HepG2 (cell line): ENCODE measurements around the gene ZC3H12A. TPM values are rescaled to one million over a fixed set of nuclear protein-coding genes. Genes with fewer than 3 reads are reported as not detected.

Source experiments
- ATAC-seq: fragments of 200-7000 bp; cut with Tn5 transposase; 3 replicates; pipeline ENCODE4 v1.9.1; 2020; ENCODE audit warnings: mild to moderate bottlenecking, moderate library complexity
- BruUV-seq: library from RNA; stranded (reverse); fragments of 400-500 nt; replicated peaks from 2 replicates; lab custom pipeline; 2021; lab: Mats Ljungman, UMichigan
- CTCF ChIA-PET: fragments of 300-600 bp; formaldehyde crosslinking; extraction: SDS; loops from one replicate; lab custom pipeline; 2021; ENCODE audit warnings: low total read pairs, inconsistent platforms, low intra/inter-chr PET ratio; lab: Yijun Ruan, JAX
- POLR2A ChIA-PET: fragments of 350-600 bp; sonication (Branson Sonifier 250); formaldehyde crosslinking; loops from one replicate; lab custom pipeline; 2020; ENCODE audit warnings: antibody characterized with exemption, inconsistent platforms; lab: Yijun Ruan, JAX
- DNase-seq: peaks from one replicate; pipeline ENCODE4 v3.0.0-alpha.2; 2015; ENCODE audit warnings: low spot score
- FAIRE-seq: peaks from 3 replicates; lab custom pipeline; 2011; peaks lifted over from hg19 to GRCh38; lab: Jason Lieb, UNC
- H2AFZ ChIP-seq: one replicate; pipeline ENCODE4 v1.6.1; 2011; ENCODE audit warnings: low read length, inconsistent platforms
- H3K27ac ChIP-seq: fragments of 300-600 bp; 3 replicates; pipeline ENCODE4 v1.8.0; 2011; ENCODE audit warnings: mixed run types, mild to moderate bottlenecking, mixed read lengths, low read length, inconsistent platforms; ENCODE audit not compliant: insufficient read depth; ENCODE audit errors: extremely low read length
- H3K27me3 ChIP-seq, 2 experiments: fragments of 200-600 bp in 1 of 2; 2 replicates in 1 of 2; 3 replicates in 1 of 2; pipeline versions ENCODE4 v1.6.0 to v1.8.0; 2011; ENCODE audit warnings: low read length in 2 of 2, mild to moderate bottlenecking in 2 of 2, moderate library complexity in 2 of 2, inconsistent platforms in 1 of 2; ENCODE audit not compliant: insufficient read depth in 2 of 2, control insufficient read depth in 1 of 2
- H3K36me3 ChIP-seq, 2 experiments: fragments of 200-600 bp in 1 of 2; replicated peaks in 1 of 2; 2 replicates in 1 of 2; 3 replicates in 1 of 2; pipeline versions ENCODE4 v1.5.1 to v1.8.0; 2011; ENCODE audit warnings: low read length in 2 of 2, inconsistent platforms in 1 of 2; ENCODE audit not compliant: insufficient read depth in 2 of 2, control insufficient read depth in 1 of 2
- H3K4me1 ChIP-seq: 2 replicates; pipeline ENCODE4 v1.5.1; 2012; ENCODE audit warnings: low read length, inconsistent platforms; ENCODE audit not compliant: insufficient read depth
- H3K4me2 ChIP-seq: 2 replicates; pipeline ENCODE4 v1.6.0; 2011; ENCODE audit warnings: low read depth, low read length, inconsistent platforms
- H3K4me3 ChIP-seq, 3 experiments: fragments of 200-600 bp in 1 of 3; sonication (generic), shearing (Covaris generic) in 1 of 3; replicated peaks in 1 of 3; 2 replicates each; pipeline ENCODE4 v1.5.1; 2011 to 2016; ENCODE audit warnings: low read length in 3 of 3, inconsistent platforms in 2 of 3, low read depth in 2 of 3, mild to moderate bottlenecking in 2 of 3, control low read depth in 1 of 3, mixed read lengths in 1 of 3; ENCODE audit not compliant: insufficient read depth in 1 of 3
- H3K79me2 ChIP-seq: one replicate; pipeline ENCODE4 v1.6.1; 2011; ENCODE audit warnings: low read length, inconsistent platforms; ENCODE audit not compliant: insufficient read depth
- H3K9ac ChIP-seq: 2 replicates; pipeline ENCODE4 v1.6.0; 2011; ENCODE audit warnings: mild to moderate bottlenecking, low read depth, low read length, inconsistent platforms; ENCODE audit not compliant: insufficient read depth
- H3K9me3 ChIP-seq: 2 replicates; pipeline ENCODE4 v1.5.1; 2012; ENCODE audit warnings: mild to moderate bottlenecking, low read length
- H4K20me1 ChIP-seq: 2 replicates; pipeline ENCODE4 v1.6.0; 2011; ENCODE audit warnings: inconsistent platforms, mild to moderate bottlenecking, low read length, moderate library complexity; ENCODE audit not compliant: insufficient read depth
- AGO1 ChIP-seq: fragments of 200-400 bp; formaldehyde crosslinking; IDR thresholded peaks from 2 replicates; pipeline ENCODE4 v1.6.1; 2017; ENCODE audit warnings: mild to moderate bottlenecking, low read depth, low read length, moderate library complexity; ENCODE audit not compliant: poor library complexity, severe bottlenecking
- CBFB ChIP-seq: sonication (generic); formaldehyde crosslinking; IDR thresholded peaks from 2 replicates; pipeline ENCODE4 v1.4.0; 2020; ENCODE audit warnings: missing genetic modification reagents
- DPF2 ChIP-seq: sonication (generic); formaldehyde crosslinking; IDR thresholded peaks from 2 replicates; pipeline ENCODE4 v1.4.0; 2020; ENCODE audit warnings: mild to moderate bottlenecking, low read depth, missing genetic modification reagents, borderline replicate concordance
- GTF3A ChIP-seq: sonication (generic); formaldehyde crosslinking; conservative IDR thresholded peaks from 2 replicates; pipeline ENCODE4 v1.4.0; 2020; ENCODE audit warnings: mild to moderate bottlenecking, missing genetic modification reagents
- MBNL3 ChIP-seq: fragments of 250-450 bp; sonication (Bioruptor Pico); conservative IDR thresholded peaks from 2 replicates; pipeline ENCODE4 v1.8.0; 2022; ENCODE audit warnings: mild to moderate bottlenecking, inconsistent platforms
- SP1 ChIP-seq, 2 experiments: fragments of 450-650 bp in 1 of 2; sonication (generic) in 1 of 2; formaldehyde crosslinking in 1 of 2; IDR thresholded peaks; 2 replicates each; pipeline versions ENCODE4 v1.4.0 to v1.6.1; 2016 to 2020; ENCODE audit warnings: missing genetic modification reagents in 1 of 2
- ZNF446 ChIP-seq: sonication (generic); formaldehyde crosslinking; IDR thresholded peaks from 2 replicates; pipeline ENCODE4 v1.5.0; 2020; ENCODE audit warnings: mild to moderate bottlenecking, missing genetic modification reagents
- ZNF468 ChIP-seq: sonication (generic); formaldehyde crosslinking; IDR thresholded peaks from 2 replicates; pipeline ENCODE4 v1.8.0; 2022; ENCODE audit warnings: mild to moderate bottlenecking, moderate library complexity, missing genetic modification reagents
- ZNF501 ChIP-seq: sonication (generic); formaldehyde crosslinking; IDR thresholded peaks from 2 replicates; pipeline ENCODE4 v1.5.1; 2020; ENCODE audit warnings: mild to moderate bottlenecking, moderate library complexity, missing genetic modification reagents
- ZNF766 ChIP-seq: sonication (generic); formaldehyde crosslinking; IDR thresholded peaks from 2 replicates; pipeline ENCODE4 v1.5.0; 2020; ENCODE audit warnings: missing genetic modification reagents, borderline replicate concordance
- ZNF891 ChIP-seq: sonication (generic); formaldehyde crosslinking; IDR thresholded peaks from 2 replicates; pipeline ENCODE4 v1.5.0; 2020; ENCODE audit warnings: mild to moderate bottlenecking, missing genetic modification reagents
- WGBS: methylation state at CpG from one replicate; pipeline ENCODE4 v1.1.6; 2017; ENCODE audit warnings: low lambda C conversion rate; 5-methylcytosine and 5-hydroxymethylcytosine counted together
- in situ Hi-C: cut with HindIII; loops from 2 replicates; pipeline ENCODE4 v1.10.0; 2017; ENCODE audit warnings: low pct_unique_long_range_greater_than_20kb; ENCODE audit not compliant: extremely low pct_ligation_motif_present
- intact Hi-C: fragments of 100-400 bp; cut with micrococcal nuclease; formaldehyde crosslinking; loops from one replicate; pipeline ENCODE4 v1.10.0; 2022; ENCODE audit not compliant: unreplicated experiment
- polyA plus RNA-seq, 8 experiments: library from polyadenylated mRNA; depleted of rRNA in 3 of 8; stranded (reverse) in 7 of 8; unstranded in 1 of 8; fragments of >200 nt; fragmentation: Illumina TruSeq in 4 of 8; extraction: Trizol in 4 of 8; gene quantifications; 2 replicates each; pipeline versions ENCODE4 v1.2.1 to v1.2.3, GENCODE V29; 2011 to 2016; ENCODE audit warnings: low read depth in 4 of 8, missing spikeins in 1 of 8, mixed read lengths in 1 of 8; ENCODE audit not compliant: insufficient read depth in 1 of 8
- total RNA-seq, 5 experiments: library from RNA; depleted of rRNA; stranded (reverse); fragments of >200 nt; fragmentation: Illumina TruSeq; extraction: Trizol; gene quantifications; 2 replicates each; pipeline ENCODE4 v1.2.3, GENCODE V29; 2016; ENCODE audit warnings: low read depth in 1 of 5
- TF ChIP-seq, protein P1 (sequence below): sonication (generic); formaldehyde crosslinking; IDR thresholded peaks from 2 replicates; pipeline ENCODE4 v1.8.1; 2022; ENCODE audit warnings: low read depth, mild to moderate bottlenecking, missing genetic modification reagents
- TF ChIP-seq, protein P2 (sequence below): sonication (generic); formaldehyde crosslinking; IDR thresholded peaks from 2 replicates; pipeline ENCODE4 v1.9.0; 2022; ENCODE audit warnings: missing genetic modification reagents, mild to moderate bottlenecking, borderline replicate concordance
- TF ChIP-seq, protein P3 (sequence below): sonication (generic); formaldehyde crosslinking; IDR thresholded peaks from 2 replicates; pipeline ENCODE4 v1.5.0; 2020; ENCODE audit warnings: mild to moderate bottlenecking, missing genetic modification reagents
- TF ChIP-seq, protein P4 (sequence below): sonication (generic); formaldehyde crosslinking; IDR thresholded peaks from 2 replicates; pipeline ENCODE4 v1.4.0; 2020; ENCODE audit warnings: low read depth, mild to moderate bottlenecking, missing genetic modification reagents

ZC3H12A gene
- total and polyA plus RNA-seq, 2 of the 13 experiments (the other 11 are each of a cell fraction or from before 2014, with no cell fraction given), result 6.8 to 13.3 TPM

DNA sequence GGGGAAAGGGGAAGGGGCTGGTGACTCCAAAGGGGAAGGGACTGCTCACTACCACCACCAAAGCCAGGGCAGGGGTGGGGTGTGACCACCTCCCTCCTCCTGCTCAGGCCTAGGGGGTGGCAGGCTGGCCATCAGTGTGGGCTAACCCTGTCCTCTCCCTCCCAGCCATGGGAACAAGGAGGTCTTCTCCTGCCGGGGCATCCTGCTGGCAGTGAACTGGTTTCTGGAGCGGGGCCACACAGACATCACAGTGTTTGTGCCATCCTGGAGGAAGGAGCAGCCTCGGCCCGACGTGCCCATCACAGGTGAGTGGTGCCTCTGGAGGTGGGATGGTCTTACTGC, 5.7 kb downstream of the ZC3H12A start:
- POLR2A ChIA-PET, result interaction anchor here (0.8 to 2.4 kb wide), 5 partner anchors 9 to 35 kb away, joined by 3 to 22 read pairs (median 5); partner anchors contain the start of gene MEAF6
- H3K36me3 ChIP-seq, result peaks cover 16 to 40% of the 10 kb centered on the region in 2 experiments
- peaks cover 37% of the 10 kb centered on the region for H3K79me2 ChIP-seq
- DNase-seq (no peak), ATAC-seq (no peak), FAIRE-seq (no peak)
- no peak overlapping the region for H2AFZ ChIP-seq
- H3K4me2 ChIP-seq, result peak overlapping the region; percentile 96
- CTCF ChIA-PET, result interaction anchor here (1.1 kb wide), 1 partner anchor 22 kb away, joined by 3 read pairs; no protein-coding TSS in a partner anchor
- no peaks in the 10 kb centered on the region for H3K9me3 ChIP-seq
- H3K4me1 ChIP-seq, result peaks cover 53% of the 10 kb centered on the region
- H3K9ac ChIP-seq, result peak overlapping the region; percentile 19; the same call in 1 of the 2 replicates
- peak overlapping the region; percentile 75 for H3K27ac ChIP-seq
- in situ Hi-C loops (no loop called here), intact Hi-C loops (no loop called here)
- WGBS, result no CpG with 5 or more reads among the region's 5 CpGs
- peaks cover 17% of the 10 kb centered on the region; the same call in 1 of the 2 replicates for H4K20me1 ChIP-seq
- BruUV-seq, result no TSS peak
- peak overlapping the region in 2 of 3 experiments; percentile 39 to 85; a peak in 5 of 6 replicates for H3K4me3 ChIP-seq
- H3K27me3 ChIP-seq, result no peaks in the 10 kb centered on the region; a peak in 1 of 5 replicates
- TF ChIP-seq, protein P1, sequence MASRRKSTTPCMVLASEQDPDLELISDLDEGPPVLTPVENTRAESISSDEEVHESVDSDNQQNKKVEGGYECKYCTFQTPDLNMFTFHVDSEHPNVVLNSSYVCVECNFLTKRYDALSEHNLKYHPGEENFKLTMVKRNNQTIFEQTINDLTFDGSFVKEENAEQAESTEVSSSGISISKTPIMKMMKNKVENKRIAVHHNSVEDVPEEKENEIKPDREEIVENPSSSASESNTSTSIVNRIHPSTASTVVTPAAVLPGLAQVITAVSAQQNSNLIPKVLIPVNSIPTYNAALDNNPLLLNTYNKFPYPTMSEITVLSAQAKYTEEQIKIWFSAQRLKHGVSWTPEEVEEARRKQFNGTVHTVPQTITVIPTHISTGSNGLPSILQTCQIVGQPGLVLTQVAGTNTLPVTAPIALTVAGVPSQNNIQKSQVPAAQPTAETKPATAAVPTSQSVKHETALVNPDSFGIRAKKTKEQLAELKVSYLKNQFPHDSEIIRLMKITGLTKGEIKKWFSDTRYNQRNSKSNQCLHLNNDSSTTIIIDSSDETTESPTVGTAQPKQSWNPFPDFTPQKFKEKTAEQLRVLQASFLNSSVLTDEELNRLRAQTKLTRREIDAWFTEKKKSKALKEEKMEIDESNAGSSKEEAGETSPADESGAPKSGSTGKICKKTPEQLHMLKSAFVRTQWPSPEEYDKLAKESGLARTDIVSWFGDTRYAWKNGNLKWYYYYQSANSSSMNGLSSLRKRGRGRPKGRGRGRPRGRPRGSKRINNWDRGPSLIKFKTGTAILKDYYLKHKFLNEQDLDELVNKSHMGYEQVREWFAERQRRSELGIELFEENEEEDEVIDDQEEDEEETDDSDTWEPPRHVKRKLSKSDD, result no peak
- TF ChIP-seq ZNF501 (CRISPR knock-in tag), result 0 out of 2 replicates have a peak, but pooled peaks have one; percentile 6
- no peak for TF ChIP-seq ZNF468 (CRISPR knock-in tag)
- TF ChIP-seq, protein P2, sequence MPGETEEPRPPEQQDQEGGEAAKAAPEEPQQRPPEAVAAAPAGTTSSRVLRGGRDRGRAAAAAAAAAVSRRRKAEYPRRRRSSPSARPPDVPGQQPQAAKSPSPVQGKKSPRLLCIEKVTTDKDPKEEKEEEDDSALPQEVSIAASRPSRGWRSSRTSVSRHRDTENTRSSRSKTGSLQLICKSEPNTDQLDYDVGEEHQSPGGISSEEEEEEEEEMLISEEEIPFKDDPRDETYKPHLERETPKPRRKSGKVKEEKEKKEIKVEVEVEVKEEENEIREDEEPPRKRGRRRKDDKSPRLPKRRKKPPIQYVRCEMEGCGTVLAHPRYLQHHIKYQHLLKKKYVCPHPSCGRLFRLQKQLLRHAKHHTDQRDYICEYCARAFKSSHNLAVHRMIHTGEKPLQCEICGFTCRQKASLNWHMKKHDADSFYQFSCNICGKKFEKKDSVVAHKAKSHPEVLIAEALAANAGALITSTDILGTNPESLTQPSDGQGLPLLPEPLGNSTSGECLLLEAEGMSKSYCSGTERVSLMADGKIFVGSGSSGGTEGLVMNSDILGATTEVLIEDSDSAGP (CRISPR knock-in tag), result 0 out of 2 replicates have a peak, but pooled peaks have one; percentile 22
- no peak for TF ChIP-seq GTF3A (CRISPR knock-in tag)
- no peak for TF ChIP-seq ZNF446 (CRISPR knock-in tag)
- peak; percentile 31; the same call in 1 of the 2 replicates for TF ChIP-seq ZNF891
- peak; percentile 28 for TF ChIP-seq AGO1
- TF ChIP-seq, protein P3, sequence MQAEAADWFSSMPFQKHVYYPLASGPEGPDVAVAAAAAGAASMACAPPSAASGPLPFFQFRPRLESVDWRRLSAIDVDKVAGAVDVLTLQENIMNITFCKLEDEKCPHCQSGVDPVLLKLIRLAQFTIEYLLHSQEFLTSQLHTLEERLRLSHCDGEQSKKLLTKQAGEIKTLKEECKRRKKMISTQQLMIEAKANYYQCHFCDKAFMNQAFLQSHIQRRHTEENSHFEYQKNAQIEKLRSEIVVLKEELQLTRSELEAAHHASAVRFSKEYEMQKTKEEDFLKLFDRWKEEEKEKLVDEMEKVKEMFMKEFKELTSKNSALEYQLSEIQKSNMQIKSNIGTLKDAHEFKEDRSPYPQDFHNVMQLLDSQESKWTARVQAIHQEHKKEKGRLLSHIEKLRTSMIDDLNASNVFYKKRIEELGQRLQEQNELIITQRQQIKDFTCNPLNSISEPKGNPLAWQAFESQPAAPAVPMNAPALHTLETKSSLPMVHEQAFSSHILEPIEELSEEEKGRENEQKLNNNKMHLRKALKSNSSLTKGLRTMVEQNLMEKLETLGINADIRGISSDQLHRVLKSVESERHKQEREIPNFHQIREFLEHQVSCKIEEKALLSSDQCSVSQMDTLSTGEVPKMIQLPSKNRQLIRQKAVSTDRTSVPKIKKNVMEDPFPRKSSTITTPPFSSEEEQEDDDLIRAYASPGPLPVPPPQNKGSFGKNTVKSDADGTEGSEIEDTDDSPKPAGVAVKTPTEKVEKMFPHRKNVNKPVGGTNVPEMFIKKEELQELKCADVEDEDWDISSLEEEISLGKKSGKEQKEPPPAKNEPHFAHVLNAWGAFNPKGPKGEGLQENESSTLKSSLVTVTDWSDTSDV, result 0 out of 2 replicates have a peak, but pooled peaks have one; percentile 68
- TF ChIP-seq, protein P4, sequence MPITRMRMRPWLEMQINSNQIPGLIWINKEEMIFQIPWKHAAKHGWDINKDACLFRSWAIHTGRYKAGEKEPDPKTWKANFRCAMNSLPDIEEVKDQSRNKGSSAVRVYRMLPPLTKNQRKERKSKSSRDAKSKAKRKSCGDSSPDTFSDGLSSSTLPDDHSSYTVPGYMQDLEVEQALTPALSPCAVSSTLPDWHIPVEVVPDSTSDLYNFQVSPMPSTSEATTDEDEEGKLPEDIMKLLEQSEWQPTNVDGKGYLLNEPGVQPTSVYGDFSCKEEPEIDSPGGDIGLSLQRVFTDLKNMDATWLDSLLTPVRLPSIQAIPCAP (CRISPR knock-in tag), result no peak
- 0 out of 2 replicates have a peak, but pooled peaks have one; percentile 13 for TF ChIP-seq CBFB (CRISPR knock-in tag)
- TF ChIP-seq MBNL3 (CRISPR knock-in tag), result no peak
- TF ChIP-seq DPF2 (CRISPR knock-in tag), result no peak
- no peak for TF ChIP-seq SP1 (IDR thresholded peaks at IDR 0.05)
- 0 out of 2 replicates have a peak, but pooled peaks have one; percentile 7 for TF ChIP-seq SP1 (CRISPR knock-in tag; IDR thresholded peaks at IDR 0.05)
- no peak for TF ChIP-seq ZNF766 (CRISPR knock-in tag)
